GM18508 (cell line): ENCODE results near the gene EPAS1.

ENCODE experiments used
- ATAC-seq: cut with Tn5 transposase; IDR thresholded peaks from one replicate; pipeline ENCODE4 v1.9.1; 2021; ENCODE audit warnings: moderate number of reproducible peaks; ENCODE audit not compliant: insufficient read depth, unreplicated experiment

Gene EPAS1

DNA sequence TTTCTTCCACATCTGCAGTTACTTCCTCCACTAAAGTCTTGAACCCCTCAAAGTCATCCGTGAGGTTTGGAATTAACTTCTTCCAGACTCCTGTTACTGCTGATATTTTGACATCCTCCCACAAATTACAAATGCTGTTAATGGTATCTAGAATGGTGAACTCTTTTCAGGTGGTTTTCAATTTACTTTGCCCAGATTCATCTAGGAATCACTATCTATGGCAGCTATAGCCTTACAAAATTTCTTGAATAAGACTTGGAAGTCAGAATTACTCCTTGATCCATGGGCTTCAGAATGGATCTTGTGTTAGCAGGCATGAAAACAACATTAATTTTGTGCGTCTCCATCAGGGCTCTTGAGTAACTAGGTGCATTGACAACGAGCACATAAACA is 19.9 kb downstream of the EPAS1 start:
- ATAC-seq: no peak

DNA sequence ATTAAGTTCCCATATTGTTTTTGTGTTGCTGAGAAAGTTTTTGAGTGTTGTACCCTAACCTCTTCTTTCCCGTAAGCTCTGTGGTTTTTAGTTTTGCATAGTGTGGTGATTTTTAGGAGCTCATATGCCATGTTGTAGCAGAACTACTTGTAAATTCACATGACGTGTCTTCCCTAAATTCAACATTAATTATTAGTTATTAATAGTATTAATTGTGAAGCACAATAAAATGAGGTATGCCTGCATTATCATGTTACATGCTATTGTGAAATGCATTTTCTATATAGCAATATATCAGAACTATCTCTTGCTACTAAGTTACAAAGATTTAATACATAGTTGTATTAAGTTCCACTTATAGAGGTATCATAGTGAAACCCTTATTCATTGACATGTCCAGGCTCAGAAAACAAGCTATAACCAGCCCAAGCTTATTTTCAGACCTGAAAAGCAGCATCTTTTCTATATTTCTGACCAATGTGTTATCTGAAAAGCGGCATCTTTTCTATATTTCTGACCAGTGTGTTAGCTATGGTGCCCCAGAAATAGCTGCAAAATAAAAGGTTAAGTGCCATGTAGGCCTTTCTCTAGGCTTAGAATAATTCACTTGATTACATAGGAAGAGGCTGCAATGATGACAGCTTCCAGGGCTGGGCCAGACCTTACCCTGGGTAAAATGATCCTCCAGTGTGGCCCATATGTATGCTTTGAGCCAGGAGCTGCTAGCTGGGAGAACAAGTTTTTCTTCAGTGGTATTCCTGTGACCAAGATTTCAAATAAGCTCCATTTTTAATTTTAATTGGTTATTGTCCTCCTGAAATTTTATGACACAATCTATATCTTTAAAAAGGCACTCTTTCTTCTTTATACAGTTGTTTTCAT is 21.6 kb downstream of the EPAS1 start:
- ATAC-seq: no peak

DNA sequence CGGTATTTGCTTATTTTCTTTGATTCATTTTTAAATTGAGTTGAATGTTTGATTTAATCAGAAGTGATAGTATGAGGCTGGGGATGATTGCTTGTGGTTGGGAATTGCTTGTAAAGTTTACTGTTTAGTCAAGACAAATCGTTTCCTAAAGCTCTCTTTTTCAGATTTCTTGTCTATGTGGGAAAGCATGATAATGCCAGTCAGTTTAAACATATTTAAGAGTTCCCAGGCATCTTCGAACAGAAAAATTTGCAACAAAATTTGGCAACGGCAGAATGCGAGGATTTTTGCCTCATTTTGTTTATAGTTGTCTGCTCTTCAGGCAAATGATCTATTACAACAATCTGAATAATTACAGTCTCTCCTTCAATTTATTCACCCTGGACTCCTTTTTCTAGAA is 22.5 kb downstream of the EPAS1 start:
- ATAC-seq: no peak

DNA sequence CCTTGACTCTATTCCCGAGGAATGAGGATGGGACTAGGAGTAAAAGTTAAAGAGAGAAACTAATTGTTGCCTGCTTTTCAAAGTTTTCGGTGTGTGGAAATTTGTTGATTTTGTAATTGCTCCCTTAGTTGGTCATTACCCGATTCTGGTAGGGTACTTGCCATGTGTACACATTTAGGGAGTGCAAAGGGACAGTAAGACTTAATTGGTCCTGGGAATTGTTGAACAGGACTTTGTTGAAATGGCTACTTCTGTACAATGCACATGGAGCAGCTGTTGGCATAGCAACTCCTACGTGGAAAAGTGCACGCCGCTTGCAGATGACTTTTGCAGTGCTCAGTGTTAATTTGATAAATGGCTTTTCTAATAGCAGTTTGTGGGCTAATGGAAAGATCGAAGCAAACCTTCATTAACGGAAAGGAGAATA is 22.9 kb downstream of the EPAS1 start:
- ATAC-seq: no peak

DNA sequence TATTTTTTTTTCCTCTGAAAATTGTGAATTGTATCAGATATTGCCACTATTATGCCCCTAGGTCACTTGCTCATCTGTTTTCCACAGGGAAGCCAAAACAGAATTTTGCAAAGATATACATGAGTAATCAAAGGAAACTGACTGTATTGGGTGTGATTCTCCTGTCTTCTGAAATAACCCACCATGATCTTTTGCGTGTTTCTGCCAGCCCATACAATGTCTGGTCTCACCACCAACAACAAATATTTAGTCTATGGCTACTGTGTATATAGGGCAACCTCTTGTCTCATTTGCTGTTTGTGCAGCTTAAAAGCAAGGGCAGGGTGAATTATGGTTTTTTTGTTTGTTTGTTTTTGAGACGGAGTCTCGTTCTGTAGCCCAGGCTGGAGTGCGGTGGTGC is 26.5 kb downstream of the EPAS1 start:
- ATAC-seq: no peak

DNA sequence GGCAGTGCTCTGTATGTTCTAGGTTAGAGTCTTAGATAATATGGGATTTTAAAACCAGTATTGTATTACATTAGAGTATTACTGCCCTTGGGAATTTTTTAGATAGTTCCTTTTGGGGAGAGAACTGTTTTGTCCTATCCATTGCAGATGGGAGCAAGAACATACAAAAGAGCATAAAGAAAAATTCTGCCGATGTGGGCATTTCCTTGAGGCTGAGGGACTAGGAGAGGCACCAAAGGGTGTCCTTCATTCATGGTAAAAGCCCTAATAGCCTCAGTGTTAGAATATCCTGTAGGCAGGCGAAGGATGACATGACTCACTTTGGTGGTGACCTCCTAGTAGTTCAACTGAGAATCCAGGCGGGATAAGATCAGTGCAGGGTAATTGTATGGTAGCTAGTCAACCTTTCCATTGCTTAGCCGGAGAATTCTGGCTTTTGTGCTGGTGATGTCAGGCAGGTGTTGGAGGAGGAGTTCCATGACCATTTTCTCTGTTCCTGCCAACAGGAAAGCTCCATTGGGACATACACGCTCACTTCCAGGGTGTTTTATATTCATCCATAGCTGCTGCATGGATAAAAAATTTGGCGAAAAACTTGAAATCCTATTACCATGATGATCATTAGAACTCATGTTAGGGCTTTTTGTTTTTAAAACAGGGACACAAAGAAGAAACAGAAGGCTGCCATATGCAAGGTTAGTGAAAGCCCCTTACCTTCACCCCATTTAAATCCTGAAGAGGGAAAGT is 28.1 kb downstream of the EPAS1 start:
- no peak for ATAC-seq

DNA sequence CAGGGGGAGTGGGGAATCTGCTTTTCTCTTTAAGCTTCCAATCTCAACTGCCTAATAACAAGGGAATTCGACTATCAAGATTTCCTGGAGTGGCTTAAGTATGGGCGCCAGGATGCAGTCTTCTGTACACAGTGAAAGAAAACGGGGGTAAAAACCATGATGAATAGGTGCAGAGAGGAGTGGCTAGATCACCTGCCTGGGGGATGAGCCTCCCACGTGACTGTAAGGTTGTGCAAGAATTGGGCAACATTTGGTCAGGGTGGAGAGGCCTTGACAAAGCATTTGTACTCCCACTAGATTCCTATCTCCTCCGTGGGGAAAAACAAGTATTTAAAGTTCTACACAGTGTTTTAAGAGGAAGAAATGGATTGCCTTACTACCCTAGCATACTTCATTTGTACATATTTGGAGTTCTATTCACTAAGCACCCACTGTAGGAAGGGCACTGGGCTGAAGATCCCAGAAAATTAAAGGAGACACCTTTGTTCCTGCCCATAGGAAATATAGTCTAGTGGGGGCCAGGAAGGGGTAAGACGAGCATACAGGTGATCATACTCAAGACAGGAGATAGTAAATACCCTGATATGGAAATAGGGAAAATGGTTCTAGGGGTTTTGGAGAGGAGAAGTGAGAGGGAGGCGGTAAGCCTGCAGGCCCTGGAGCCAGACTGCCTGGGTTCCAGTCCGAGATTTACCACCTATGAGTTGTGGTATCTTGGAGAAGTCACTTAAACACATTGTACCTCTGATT is 29.2 kb downstream of the EPAS1 start:
- no peak for ATAC-seq

DNA sequence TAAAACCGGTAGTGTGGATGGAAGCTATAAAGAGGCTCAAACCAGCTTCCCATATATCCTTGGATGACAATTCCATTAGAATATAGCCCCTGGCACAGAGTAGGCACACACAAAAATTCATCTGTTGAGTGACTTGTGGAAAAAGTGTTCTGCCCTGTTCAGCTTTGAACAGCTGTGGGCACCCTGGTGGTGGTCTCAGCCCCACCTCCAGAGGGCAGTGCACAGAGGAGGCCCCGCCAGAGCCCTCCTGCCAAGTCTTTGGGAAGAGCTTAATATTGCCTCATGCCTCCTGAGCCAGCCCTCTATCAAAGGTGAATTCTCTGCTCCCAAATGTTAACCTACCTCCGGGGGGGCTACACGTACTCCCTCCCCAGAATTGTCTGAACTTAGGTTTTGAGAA is 30.4 kb downstream of the EPAS1 start:
- ATAC-seq: no peak

DNA sequence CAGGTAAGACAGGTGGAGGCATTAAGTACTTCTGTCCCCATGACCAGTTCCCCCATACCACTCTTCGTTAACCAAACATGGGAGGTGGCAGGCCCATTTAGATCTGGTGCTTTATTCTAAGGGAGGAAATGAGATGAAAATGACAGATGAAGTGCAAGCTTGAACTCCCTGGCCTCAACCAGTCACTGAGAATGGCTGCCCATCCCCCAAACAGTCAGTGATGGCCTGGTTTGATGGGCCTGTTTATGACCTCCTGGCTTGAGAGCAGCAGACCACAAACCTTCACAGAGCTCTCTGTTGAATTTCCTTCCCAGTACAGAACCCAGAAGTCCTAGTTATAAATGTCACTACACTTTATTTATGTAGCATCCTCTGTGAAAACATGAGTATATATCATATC is 31.1 kb downstream of the EPAS1 start:
- ATAC-seq: no peak

DNA sequence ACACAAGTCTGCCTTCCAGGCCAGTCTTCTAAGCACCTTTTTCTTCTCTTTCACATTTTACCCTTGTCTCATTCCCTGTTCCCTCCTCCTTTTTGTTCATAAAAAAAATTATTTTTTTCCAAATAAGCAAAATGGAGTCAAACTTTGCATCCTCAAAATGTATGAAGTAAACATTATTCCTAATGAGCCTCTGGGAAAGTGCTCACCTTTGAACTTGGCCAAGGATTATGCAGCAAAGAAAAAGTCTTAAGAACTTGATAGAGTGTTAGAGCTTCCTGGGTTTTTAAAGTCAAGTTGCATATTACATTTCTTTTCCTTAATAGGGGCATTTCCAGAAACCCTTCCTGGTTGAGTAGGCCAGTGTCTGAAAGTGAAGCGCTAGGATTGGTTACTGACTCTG is 31.6 kb downstream of the EPAS1 start:
- ATAC-seq: no peak

DNA sequence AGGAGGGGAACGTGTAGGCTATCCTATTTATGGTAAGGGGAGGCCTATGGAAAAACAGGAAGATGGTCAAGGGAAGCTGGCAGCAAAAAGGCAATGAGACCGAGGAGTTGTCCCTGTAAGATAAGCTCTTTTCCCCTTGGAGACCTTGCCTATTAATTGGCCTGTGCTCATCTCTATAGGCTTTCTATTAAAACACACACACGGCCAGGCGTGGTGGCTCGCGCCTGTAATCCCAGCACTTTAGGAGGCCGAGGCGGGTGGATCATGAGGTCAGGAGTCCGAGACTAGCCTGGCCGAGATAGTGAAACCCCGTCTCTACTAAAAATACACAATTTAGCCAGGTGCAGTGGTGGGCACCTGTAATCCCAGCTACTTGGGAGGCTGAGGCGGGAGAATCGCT is 32.1 kb downstream of the EPAS1 start:
- ATAC-seq: no peak

DNA sequence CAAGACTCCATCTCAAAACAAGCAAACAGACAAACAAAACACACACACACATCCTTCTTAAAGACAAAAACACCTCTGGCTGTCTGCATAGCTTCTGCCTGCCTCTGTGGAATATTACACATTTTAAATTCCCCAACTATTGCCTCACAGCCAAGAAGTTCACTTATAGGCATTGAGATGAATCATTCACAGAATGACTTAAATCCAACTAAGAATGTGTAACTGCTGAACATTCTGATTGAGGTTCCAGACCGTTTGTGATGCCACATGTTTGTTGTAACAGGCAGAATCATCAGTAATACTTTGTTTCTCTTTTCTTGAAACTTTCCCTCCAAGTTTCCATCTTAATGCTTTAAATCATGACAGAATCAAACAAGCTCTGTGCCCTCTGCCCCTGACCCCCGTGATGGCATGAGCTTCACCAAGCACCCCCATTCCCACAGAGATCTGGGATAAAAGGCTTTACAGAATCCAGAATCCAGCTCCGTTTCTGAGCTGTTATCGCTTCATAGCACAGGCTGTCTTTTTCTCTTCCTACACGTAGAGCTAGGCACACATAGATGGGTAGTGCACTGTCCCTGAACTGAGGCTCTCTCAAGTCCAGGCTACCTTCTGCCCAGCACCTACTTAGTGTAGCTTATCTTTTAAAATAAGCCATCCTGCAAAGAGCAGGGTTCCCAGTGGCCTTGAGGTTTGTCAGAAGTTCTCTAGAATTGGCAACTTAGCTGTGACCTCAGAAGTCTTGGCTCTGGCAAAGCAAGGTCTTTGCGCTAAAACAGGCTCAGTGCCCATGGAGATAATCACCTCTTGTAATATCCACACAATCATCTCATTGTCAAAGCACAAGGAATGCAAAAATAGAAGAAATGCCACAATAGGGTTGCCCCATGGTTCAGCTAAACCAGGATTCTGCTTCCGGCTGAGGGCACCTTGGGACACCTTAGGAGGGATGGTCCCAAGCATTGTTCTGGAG is 32.9 kb downstream of the EPAS1 start:
- no peak for ATAC-seq

DNA sequence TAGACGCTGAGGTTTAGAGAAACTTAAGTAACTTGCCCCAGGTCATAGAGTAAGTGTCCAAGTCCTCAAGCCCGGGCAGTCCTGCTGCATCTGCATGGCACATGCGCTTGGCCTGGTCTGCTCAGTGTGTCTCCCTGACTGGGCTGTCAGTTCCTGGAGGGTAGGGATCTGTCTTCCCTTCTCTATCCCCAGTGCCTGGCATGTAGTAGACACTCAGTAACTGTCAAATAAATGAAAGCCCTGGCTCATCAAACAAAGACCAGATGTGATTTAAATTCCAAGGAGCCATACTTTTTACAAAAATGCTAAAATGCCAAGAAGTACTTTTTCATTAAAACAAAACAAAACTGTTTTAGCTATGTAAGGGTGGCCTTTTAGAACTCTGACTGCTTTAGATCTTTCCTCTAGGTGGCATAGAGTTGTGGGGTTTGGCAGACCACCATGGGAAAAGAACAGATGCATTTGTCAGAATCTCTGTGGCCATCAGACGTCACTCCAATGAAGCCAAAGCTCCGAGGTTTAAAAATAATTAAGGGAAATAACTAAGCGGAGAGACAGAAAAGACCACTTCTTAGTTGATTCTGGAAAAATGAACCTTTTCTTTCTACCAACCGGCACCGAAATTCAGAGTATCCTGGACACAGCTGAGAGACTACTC is 34.0 kb downstream of the EPAS1 start:
- no peak for ATAC-seq

DNA sequence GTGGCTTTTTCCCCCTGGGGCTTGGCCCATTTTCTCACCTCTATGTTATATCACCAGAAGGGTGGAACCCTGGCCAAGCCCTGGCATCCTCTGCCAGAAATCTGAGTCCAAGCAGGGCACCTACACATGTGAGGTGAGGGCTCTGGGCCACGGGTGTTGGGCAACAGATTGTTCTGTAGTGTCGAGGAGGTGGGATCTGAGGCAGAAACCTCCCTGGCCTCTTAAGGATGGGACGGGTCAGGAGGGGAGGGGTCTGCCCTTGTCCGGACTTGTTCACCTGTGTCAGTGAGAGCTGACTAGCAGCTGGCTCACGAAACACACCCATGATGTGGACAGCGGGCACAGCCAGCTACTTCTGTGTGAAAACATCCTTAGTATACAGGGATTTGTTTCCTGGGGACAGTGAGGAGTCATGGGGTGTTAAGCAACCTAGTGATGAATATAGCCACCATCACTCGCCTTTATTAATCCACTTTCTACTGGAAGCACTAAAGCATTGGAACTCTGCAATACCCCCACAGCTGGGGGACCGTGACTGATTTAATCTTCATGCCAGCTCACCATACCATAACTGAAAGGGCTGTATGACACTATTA is 35.6 kb downstream of the EPAS1 start:
- ATAC-seq: no peak

DNA sequence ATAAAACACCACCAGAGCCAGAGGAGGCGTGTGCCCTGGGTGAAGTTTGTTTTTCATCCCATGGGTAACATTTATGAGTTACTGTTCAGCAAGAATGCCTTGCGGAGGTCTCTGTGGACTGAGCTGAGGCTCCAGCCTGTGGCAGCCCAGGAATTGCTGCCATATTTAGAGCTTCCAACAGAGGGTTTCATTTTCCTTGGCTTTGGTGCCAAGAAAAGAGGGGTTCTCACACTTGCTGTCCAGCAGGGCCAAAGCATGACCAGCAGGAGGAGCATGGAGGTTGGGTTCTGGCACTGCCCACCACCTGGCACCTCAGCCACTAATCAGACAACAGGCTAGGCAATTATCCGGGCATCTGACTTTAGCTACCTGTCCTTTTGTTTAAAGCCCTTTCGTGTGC is 36.7 kb downstream of the EPAS1 start:
- no peak for ATAC-seq

DNA sequence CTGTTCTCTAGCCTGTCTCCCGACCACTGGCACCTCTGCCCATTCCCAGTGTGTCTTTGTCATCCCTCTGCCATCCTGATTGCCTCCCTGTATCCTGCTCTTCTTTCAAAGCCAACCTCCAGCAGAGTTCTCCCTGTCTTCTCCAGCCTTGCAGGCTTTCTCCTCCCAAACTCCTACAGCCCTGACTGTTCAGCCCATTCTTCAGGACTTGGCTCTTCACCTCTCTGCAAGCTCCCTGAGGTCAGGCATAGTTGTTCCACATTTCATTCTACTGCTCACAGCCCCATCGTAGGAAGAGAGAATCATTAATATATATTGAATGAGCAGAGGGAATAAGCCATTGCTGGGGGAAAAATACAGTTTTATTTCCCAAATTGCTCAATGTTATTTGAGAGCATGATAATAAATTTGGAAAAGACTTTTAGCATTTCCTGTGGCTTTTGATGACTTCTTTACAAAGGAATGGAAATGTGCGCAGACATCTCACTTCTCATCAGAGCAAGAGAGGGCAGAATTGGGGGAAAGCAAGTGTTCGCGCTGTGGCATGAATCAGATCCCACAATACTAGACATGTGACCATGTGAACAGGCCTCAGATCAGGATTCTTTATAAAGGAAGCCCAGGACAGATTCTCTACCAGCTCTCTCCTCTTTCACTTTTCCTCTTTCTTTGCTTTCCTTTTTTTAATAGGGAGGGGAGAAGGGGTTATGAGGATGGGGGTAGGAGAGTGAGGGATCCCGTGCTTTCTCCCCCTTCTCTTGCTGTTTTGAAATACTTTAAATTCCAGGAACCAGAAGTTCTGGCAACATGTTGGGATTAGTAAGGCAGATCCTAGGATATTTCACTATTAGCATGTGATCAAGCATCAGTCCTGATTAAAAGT is 37.4 kb downstream of the EPAS1 start:
- ATAC-seq: no peak

DNA sequence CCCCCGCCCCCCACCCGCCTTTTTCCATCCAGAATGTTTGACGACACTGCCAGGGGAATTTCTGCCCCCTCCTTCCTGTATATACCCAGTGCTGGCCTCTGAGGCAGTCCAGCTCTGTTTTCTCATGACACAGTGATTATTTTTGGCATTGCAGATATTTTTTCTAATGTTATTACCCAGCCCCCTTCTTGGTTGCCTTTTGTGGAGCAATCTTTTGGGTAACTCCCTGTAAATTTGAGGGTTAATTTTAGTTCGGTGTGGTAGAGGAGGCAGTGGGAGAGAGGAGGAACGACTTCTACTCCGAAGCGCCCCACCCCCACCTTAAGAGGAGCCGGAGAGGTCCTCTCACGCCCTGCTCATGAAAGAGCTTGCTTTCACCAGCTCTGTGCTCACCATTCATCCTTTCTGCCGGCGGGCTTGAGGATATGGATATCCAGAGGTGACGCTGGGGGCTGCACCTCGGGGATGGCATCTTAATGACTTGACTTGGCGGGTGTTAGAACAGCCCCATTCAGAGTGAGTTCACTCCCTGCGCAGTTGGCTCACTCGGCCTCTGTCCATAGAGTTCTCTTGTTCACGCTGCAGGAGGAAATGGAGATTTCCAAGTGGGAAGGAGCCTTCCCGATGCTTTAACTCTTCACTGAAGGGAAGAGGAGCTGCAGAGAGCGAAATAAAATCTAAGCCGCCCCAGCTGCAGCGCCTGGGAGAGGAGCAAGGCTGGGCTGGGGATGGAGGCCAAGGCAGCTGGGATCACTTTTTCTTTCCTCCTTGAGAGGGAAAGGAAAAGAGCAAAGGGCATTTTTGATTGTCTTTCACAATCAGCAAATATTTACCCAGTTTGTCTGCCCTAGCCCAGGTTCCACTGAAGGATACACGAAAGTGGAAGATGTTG is 38.4 kb downstream of the EPAS1 start:
- no peak for ATAC-seq
